GF-D8 (cell line): Measurements from ENCODE around the gene CREM.

Experiments used
- DNase-seq: peaks from one replicate; lab custom pipeline; 2025; lab: John Stamatoyannopoulos, UW

CREM gene

DNA sequence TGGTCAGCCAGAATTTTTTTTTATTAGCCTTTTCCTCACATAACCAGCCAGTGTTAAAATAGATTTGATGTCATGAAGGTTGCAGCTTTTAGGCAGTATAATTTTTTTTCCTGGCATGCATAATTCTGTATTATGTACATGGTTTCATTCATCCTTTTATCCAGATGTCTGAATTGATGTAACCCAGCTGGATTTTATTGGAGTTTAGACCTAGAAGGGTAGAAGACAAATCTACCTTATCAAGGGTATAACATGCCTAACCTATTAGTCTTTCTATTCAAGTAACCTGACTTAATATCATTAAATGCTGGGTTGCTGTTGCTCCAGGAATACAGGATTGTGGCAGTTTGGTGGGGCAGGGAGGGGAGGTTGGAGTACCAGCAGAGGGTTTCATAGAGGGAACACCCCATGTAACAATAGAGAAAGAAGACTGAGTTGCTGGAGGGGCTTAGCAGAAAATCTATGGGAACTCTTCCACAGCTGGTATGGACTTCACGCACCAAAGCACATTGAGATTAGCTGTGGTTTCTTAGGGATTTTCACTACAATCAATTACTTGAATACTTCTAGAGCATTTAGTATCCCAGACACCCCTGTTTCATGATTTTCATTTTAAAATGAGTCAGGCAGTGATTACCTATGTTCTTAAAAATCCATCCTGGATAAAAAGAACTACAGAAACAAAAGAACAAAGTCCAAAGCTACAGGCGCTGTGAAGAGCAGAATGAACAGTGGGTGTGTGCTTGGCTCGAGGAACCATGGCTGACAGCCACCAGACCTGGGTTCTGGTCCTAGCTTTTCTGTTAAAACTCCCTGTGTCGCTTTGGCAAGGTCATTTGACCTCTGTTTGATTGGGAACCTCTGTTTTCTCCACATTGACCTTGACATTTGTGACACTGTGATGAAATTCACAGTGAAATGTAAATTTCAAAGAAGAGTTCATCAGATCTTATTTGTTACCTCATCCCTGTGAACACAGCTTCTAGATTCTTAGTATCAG is 93.5 kb downstream of the CREM start:
- no peak for DNase-seq

- no peak for DNase-seq
Observed at GRCh38 chr10:35223016-35223415, 96.4 kb downstream of the CREM start.

- no peak for DNase-seq
Observed at GRCh38 chr10:35224045-35224740, 97.5 kb downstream of the CREM start.

DNA sequence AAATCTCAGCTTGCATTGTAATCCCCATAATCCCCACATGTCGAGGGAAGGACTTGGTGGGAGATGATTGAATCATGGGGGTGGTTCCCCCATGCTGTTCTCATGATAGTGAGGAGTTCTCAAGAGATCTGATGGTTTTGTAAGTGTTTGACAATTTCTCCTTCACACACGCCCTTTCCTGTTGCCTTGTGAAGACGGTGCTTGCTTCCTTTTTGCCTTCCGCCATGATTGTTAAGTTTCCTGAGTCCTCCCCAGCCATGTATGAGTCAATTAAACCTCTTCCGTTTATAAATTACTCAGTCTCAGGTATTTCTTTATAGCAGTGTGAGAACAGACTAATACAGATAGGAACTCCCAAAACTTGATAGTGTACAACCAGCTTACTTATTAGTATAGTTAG is 98.6 kb downstream of the CREM start:
- DNase-seq = peak; percentile 15

DNA sequence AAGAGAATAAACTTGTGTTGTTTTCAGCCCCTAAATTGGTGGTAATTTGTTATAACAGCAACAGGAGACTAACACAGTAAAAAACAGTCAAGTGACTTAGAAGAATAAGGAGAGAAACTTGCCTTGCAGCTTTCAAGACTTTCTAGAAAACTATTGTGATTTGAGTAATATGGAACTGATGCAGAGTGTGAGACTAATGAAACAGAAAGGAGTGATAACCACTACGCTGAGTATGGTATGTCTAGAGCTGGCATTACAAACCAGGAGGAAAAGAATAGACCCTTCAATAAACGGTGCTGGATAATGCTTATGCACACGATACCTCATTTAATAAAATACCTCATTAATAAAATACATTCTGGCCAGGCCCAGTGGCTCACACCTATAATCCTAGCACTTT is 99.9 kb downstream of the CREM start:
- DNase-seq = no peak

- no peak for DNase-seq
Observed at GRCh38 chr10:35228058-35228457, 101.4 kb downstream of the CREM start.

- DNase-seq = no peak
Observed at GRCh38 chr10:35231646-35232045, 105.0 kb downstream of the CREM start.

GRCh38 chr10:35232527-35232926 is 105.9 kb downstream of the CREM start:
- DNase-seq = no peak

GRCh38 chr10:35234073-35234472 is 107.4 kb downstream of the CREM start:
- DNase-seq = no peak

GRCh38 chr10:35236739-35237138 is 110.1 kb downstream of the CREM start:
- no peak for DNase-seq

- no peak for DNase-seq
Observed at GRCh38 chr10:35237766-35238512, 111.3 kb downstream of the CREM start.

DNA sequence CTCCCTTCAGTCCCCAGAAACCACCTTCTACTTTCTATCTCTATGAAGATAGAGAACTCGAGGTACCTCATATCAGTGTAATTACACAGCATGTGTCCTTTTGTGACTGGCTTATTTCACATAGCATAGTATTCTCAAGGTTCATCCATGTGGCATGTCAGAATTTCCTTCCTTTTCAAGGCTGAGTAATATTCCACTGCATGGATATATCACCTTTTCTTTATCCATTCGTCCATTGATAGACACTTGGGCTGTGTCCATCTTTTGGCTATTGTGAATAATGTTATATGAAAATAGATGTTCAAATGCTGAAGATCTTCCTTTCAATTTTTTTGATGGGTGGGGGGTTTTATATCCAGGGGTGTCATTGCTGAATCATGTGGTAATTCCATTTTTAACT is 117.9 kb downstream of the CREM start:
- no peak for DNase-seq

- DNase-seq = no peak
Observed at GRCh38 chr10:35246770-35247343, 120.2 kb downstream of the CREM start.

GRCh38 chr10:35251373-35252100 is 124.9 kb downstream of the CREM start:
- DNase-seq = no peak

GRCh38 chr10:35257057-35257983 is 130.7 kb downstream of the CREM start:
- DNase-seq = no peak

GRCh38 chr10:35259769-35260397 is 133.2 kb downstream of the CREM start:
- DNase-seq = no peak

- DNase-seq = no peak
Observed at GRCh38 chr10:35262436-35262835, 135.8 kb downstream of the CREM start.
